ENCODE measurements around the gene TRAPPC8. TPM values are rescaled to one million over a fixed set of nuclear protein-coding genes. Genes with fewer than 3 reads are reported as not detected.

Gene TRAPPC8
- total and polyA plus RNA-seq, 10 of the 15 experiments (the other 5 are each of a cell fraction or from before 2014, with no cell fraction given), result 13.0 to 75.4 (median 24.8) TPM

- H3K36me3 ChIP-seq (ENCODE audit: control insufficient read depth in 2 of 2, insufficient read depth in 2 of 2, low read length in 1 of 2), result peaks cover 0 to 13% of the 10 kb centered on the region in 2 experiments; a peak in 3 of 4 replicates
- H3K27me3 ChIP-seq (replicated peaks in 1 of 2; ENCODE audit: control insufficient read depth in 2 of 2, insufficient read depth in 2 of 2, low read length in 1 of 2), result no peaks in the 10 kb centered on the region
- no peak overlapping the region for H3K9ac ChIP-seq (ENCODE audit: control insufficient read depth, insufficient read depth, low read length)
- H3K4me1 ChIP-seq (ENCODE audit: control insufficient read depth, insufficient read depth, low read length), result no peaks in the 10 kb centered on the region
- no peaks in the 10 kb centered on the region for H4K20me1 ChIP-seq (ENCODE audit: control insufficient read depth, insufficient read depth)
- H3K27ac ChIP-seq (ENCODE audit: control insufficient read depth, insufficient read depth), result no peak overlapping the region
- H3K9me3 ChIP-seq (replicated peaks; ENCODE audit: control insufficient read depth, insufficient read depth, low read length), result no peaks in the 10 kb centered on the region
- in situ Hi-C loops (cut with MboI), result no loop called here
- ATAC-seq, result no peak
- H3K4me3 ChIP-seq, result no peak overlapping the region
- no peak for TF ChIP-seq NR2C2 (IDR thresholded peaks at IDR 0.05; ENCODE audit: borderline replicate concordance, control insufficient read depth, insufficient read length, low read depth)
- no peak for DNase-seq (ENCODE audit: low read depth, low spot score)
- no peaks in the 10 kb centered on the region for H3K79me2 ChIP-seq (ENCODE audit: control insufficient read depth, insufficient read depth, low read length)
- no peak for FAIRE-seq
- CTCF ChIA-PET, result no interaction called here
- no peak overlapping the region for H3K4me2 ChIP-seq (ENCODE audit: control insufficient read depth, insufficient read depth)
- intact Hi-C loops (cut with micrococcal nuclease; ENCODE audit: unreplicated experiment), result no loop called here
- SMC1A ChIA-PET (ENCODE audit: uncharacterized antibody, unreplicated experiment), result interaction anchor here (1.2 to 1.3 kb wide), 2 partner anchors 9 to 80 kb away, joined by 3 read pairs; no protein-coding TSS in a partner anchor
- POLR2A ChIA-PET, result no interaction called here
- RAD21 ChIA-PET (ENCODE audit: unreplicated experiment), result no interaction called here
- H2AFZ ChIP-seq (ENCODE audit: control insufficient read depth, low read depth, low read length), result no peak overlapping the region
- no TSS peak for BruUV-seq (replicated peaks)
- WGBS (ENCODE audit: insufficient coverage, insufficient replicate concordance, low lambda C conversion rate, missing lambda C conversion rate), result 100% methylated on average over 4 of the region's 4 CpGs
Observed at GRCh38 chr18:31892936-31893335, 50.0 kb downstream of the TRAPPC8 start.

- ChIA-PET SMC1A (ENCODE audit: uncharacterized antibody, unreplicated experiment) (interaction anchor here (0.8 kb wide), 1 partner anchor 29 kb away, joined by 4 read pairs; no protein-coding TSS in a partner anchor), POLR2A (no interaction called here), CTCF (interaction anchor here (0.6 to 0.8 kb wide), 2 partner anchors 20 to 149 kb away, joined by 3 read pairs; no protein-coding TSS in a partner anchor), RAD21 (ENCODE audit: unreplicated experiment) (interaction anchor here (0.7 kb wide), 1 partner anchor 586 kb away, joined by 3 read pairs; no protein-coding TSS in a partner anchor)
- intact Hi-C loops (cut with micrococcal nuclease; ENCODE audit: unreplicated experiment), result no loop called here
- TF ChIP-seq ZSCAN29 (IDR thresholded peaks at IDR 0.05), result no peak
- TF ChIP-seq E2F4 (IDR thresholded peaks at IDR 0.05; ENCODE audit: low read depth, low read length), result no peak
- TF ChIP-seq SREBF1 (IDR thresholded peaks at IDR 0.05; ENCODE audit: low read length), result no peak
- no peaks in the 10 kb centered on the region for H3K27me3 ChIP-seq (replicated peaks in 1 of 2; ENCODE audit: control insufficient read depth in 2 of 2, insufficient read depth in 2 of 2, low read length in 1 of 2)
- WGBS (ENCODE audit: insufficient coverage, insufficient replicate concordance, low lambda C conversion rate, missing lambda C conversion rate), result 96% methylated on average over 3 of the region's 3 CpGs
- H3K9me3 ChIP-seq (replicated peaks; ENCODE audit: control insufficient read depth, insufficient read depth, low read length), result no peaks in the 10 kb centered on the region
- no peak for FAIRE-seq
- ATAC-seq, result no peak
- H3K27ac ChIP-seq (ENCODE audit: control insufficient read depth, insufficient read depth), result no peak overlapping the region
- H3K79me2 ChIP-seq (ENCODE audit: control insufficient read depth, insufficient read depth, low read length), result no peaks in the 10 kb centered on the region
- DNase-seq (ENCODE audit: low read depth, low spot score), result no peak
- peaks cover 0 to 15% of the 10 kb centered on the region in 2 experiments; a peak in 3 of 4 replicates for H3K36me3 ChIP-seq (ENCODE audit: control insufficient read depth in 2 of 2, insufficient read depth in 2 of 2, low read length in 1 of 2)
- no peak overlapping the region for H3K4me3 ChIP-seq
- no peaks in the 10 kb centered on the region for H3K4me1 ChIP-seq (ENCODE audit: control insufficient read depth, insufficient read depth, low read length)
- no peak overlapping the region for H2AFZ ChIP-seq (ENCODE audit: control insufficient read depth, low read depth, low read length)
- no peaks in the 10 kb centered on the region for H4K20me1 ChIP-seq (ENCODE audit: control insufficient read depth, insufficient read depth)
- no peak overlapping the region for H3K4me2 ChIP-seq (ENCODE audit: control insufficient read depth, insufficient read depth)
- H3K9ac ChIP-seq (ENCODE audit: control insufficient read depth, insufficient read depth, low read length), result no peak overlapping the region
- BruUV-seq (replicated peaks), result no TSS peak
- in situ Hi-C loops (cut with MboI), result no loop called here
Observed at GRCh38 chr18:31891566-31891965, 51.4 kb downstream of the TRAPPC8 start.
